COR-L47 (cell line): ENCODE measurements around the gene SMG9.

ENCODE experiments used
- DNase-seq: peaks from one replicate; lab custom pipeline; 2025; lab: John Stamatoyannopoulos, UW

The SMG9 gene

DNA sequence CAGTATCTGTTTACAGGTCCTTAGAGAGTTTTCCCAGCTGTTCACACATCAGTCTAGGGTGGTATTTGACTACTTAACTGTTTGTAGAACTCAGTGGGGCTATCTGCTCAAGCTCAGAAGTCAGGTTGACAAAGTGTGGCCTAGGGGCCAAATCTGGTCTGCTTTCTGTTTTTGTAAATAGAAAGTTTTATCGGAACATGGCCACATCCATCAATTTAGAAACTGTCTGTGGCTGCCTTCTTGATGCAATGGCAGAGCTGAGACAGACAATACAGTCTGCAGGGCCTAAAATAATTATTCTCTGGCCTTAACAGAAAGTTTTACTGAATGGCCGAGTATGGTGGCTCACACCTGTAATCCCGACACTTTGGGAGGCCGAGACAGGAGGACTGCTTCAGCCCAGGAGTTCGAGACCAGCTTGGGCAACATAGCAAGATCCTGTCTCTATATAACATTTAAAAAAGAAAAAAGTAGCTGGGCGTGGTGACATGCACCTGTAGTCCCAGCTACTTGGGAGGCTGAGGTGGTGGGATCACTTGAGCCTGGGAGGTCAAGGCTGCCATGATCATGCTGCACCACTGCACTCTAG is 2.4 kb downstream of the SMG9 start:
- DNase-seq: no peak

DNA sequence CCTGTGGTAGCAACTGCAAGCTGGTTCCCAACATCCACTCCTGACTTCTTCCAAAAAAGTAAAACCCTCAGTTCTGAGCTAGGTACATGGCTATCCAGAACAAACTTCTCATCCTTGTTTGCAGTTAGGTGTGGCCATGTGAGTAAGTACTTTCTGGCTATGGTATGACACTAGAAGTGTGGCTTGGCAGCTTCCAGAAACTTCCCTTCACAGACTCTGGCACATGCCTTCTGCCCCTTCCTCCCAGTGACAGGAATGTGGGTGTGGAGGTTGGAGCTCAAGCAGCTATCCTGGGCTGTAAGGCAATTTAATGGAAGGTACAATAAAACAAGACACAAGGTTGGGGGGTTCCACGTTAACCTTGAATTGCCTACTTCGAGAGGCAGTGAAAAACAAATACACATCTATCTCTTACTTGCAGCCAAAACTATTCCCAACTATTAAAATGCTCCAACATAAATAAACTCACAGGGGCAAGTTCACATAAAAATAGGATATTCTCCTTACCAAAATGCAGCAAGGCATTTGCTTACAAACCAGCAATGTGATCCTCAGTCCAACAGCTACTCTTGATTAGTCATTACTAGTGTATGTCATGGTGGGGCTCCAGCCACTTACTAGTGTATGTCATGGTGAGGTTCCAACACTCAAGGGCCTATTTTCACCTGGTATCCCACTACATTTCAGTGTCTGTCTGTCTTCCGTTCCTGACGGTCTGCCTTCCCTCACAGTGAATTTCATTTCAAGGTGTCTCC is 3.1 kb downstream of the SMG9 start:
- DNase-seq: no peak

DNA sequence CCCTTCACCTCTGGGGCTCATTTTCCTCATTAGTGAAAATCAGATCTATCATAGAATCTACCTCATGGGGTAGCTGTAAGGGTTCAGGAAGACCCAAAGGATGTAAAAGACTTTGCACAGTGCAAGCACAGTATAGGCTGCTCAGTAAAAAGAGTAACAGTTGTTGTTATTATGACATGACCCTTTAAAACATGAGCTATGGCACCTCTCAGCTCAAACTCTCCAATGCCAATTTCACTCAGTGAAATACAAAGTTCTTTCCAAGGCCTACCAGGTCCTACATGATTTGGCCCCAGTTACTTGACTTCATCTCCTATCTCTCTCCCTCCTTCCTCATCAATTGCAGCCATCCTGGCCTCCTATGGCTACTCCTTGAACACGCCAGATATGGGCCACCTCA is 4.9 kb downstream of the SMG9 start:
- no peak for DNase-seq

DNA sequence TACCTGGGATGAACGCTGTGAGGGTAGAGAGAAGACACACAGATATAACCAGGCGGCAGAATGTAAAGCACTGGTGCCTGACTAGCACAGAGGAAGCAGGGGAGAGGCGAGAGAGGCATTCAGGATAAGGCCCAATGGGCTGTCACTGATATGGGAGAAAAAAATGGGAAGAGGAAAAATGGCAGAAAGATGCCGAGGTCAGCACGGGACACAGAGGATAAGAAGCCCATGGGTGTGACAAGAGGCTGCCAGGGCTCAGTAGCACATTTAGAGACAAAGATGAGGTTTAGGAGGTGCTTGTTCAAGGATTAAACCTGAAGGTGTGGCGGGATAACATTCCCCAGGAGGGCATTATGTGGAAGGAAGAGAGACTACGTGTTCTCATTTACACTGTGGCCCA is 5.6 kb downstream of the SMG9 start:
- no peak for DNase-seq

DNA sequence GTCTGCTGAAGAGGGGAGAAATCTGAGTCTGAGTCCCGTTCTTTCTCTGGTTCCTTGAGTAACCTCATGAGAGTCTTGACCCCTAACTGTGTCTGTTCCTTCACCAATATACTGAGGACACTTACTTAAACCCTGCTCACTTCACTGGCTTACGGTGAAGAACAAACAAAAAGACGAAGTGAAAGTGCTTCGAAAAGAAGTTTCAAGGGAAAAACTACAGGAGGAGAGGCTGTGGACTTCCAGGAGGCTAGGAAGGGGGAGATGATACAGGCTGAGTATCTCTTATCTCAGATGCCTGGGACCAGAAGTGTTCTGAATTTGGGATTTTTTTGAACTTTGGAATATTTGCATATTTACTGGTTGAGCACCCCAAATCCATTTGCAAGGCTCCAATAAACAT is 6.1 kb downstream of the SMG9 start:
- no peak for DNase-seq

DNA sequence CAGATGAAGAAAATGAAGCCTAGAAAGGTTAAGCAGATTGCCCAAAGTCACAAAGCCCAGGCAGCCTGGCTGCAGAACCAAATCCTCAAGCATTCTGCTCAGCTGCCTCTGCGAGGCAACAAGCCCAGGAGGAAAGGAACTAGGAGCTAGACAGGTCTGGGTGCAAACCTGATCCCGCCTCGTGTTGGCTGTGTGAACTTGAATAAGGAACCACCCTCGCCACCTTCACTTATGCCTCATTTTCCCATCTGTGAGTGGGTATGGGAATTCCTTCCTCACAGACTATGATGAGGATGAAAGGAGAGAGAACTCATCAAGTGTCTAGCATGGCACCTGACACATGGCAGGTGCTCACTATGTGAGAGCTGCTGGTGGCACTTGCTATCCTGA is 6.6 kb downstream of the SMG9 start:
- DNase-seq: no peak

DNA sequence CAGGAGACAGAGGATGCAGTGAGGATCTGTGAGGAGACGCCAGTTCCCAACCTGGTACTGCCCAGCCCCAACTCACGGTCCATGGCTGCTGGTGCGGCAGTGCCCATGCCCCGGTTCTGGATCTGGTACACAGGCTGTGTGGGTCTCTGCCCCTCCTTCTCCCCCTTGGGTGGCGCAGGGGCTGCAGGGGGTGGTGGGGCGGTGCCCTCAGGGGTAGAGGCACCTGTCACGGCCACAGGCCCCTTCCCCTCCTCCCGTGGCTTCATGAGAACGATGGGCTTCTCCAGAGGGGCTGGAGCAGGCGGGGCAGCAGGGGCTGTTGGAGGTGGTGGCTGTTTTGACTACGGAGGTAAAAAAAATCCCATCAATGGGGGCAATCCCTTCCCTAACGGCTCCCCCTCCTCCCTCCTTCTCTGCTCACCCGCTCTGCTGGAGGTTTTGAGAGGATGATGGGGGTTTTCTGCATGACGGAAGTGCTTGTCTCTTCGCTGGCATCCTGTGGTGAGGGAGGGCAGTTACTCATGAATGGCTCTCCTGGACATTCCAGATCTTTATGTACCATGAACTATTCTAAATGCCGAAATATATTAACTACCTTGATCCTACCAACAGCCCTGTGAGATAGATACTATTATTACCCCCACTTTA is 7.1 kb downstream of the SMG9 start:
- DNase-seq: no peak

DNA sequence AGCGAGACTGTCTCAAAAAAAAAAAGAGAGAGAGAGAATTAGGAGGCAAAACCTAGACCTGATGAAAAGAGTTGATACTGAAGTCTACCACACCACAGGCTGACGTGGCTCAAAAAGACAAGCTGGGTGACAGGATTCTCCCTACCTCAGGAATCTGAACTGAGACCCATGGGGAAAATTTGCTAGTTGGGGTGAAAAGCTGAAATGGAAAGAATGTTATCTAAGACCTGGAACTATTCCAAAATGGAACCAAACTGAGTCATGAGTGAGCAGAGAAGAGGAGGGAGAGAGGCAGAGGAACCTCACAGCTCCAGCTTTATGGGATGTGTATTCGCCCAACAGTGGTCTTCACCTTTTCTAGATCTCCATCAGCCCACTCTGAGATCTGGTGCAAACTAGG is 11.7 kb downstream of the SMG9 start:
- no peak for DNase-seq

DNA sequence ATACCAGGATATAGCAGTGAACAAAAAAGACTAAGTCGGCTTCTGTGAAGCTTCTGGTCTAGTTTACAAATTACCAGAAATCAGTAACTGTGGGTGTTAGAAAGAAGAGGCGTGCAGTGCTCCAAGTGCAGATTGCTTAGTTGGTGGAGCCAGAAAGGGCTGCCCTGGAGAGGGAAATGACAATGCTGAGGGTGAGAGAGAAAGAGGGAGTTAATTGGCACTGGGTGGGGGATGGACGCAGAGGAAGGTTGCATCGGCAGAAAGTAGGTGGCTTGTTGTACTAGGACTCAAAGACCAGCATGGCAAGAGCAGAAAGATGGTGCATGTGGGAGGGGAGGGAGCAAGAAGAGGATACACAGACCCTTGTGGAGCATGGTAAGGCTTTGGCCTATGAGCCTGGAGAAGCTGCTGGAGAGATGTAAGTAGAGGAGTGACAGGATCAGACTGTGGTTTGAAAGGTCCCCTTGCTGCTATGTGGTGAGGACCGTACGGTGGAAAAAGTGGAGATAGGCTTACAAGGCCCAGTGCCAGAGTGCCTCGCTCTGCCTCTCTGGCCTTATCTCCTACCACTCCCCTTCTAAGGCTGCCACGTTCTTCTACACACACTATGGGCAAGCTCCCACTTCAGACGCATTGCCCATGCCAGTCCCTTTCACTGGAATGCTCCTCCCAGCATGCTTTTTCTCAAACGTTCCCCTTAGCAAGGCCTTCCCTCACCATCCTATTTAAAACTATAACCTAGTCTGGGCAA is 13.5 kb downstream of the SMG9 start:
- DNase-seq: no peak

DNA sequence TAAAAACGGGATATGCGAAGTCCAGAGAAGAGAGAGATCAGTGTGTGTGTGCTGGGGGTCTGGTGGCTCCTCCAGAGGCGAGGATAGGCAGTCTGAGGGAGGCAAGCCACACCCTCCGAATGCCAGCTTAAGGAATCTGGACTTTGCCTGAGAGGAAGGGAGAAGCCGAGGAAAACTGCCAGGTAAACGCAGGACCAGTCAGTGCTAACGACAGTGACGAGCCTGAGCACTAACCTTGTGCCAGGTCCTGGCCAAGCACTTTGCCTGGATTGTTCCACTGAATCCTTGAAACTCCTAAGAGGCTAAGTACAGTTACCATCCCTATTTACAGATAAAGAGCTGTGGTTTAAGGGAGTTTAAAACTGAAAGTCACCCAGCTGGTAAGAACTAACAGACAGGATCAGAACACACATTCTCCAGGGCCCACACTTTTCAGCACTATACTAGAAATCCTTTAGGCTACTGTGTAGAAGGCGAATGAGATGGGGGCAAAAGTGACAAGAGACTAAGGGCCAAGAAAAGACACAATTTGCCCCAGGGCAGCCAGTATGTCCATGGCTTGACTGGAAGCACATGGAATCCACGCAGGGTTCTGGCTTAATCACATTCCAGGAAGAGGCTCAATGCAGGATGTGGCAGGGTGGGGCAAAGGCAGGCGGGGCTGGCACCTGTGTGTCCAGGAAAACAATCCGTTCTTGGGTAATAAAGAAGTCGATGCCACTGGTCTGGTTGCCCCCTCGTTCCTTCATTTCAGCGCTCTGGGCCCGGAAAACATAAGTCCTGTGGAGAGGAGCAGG is 15.1 kb downstream of the SMG9 start:
- DNase-seq: no peak

DNA sequence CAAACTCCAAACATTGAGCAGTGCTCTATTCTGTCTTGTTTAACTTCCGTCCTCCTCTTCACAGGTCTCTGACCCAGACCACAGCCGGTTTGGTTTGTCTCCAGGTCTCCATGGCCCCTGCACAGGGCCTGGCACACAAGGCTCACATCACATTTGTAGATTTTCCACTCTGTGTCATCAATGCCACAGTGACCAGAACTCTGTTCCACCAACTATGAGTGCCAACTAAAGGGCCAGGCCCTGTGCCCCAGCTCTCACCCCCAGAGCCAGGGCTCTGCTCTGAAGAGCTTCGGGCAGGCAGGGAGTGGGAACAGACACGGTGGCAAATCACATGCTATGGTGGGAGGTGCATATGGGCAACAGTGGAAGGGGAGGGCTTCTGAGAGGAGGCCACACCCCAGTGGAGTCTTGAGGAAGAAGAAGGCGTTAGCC is 16.0 kb downstream of the SMG9 start:
- DNase-seq: no peak

DNA sequence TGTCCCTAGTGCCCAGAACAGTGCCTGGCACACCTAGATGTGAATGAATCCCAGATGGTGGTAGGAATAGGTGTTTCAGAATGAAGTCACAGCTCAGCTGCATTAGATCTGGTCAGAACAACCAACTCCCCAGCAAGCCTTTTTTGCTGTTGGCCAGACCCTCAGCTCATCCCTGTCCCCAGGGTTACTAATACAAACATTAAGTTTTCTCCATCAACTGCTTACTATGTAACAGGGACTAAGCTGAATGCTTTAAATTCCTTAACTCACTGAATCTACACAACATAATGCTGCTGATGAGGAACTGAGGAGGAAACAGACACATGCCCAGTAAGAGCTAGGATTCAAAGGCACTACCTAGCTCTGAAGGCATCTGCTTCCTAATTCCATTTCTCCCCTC is 18.8 kb downstream of the SMG9 start:
- DNase-seq: no peak

DNA sequence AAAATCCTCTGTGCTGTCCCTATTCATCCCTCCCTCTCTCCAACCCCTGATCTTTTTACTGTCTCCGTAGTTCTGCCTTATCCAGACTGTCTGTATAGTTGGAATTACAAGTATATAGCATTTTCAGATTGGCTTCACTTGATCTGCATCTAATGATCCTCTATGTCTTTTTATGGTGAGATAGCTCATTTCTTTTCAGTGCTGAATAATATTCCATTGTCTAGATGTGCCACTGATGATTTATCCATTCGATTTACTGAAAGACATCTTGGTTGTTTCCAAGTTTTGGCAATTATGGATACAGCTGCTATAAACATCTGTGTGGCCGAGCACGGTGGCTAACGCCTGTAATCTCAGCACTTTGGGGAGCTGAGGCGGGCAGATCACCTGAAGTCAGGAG is 19.7 kb downstream of the SMG9 start:
- no peak for DNase-seq

DNA sequence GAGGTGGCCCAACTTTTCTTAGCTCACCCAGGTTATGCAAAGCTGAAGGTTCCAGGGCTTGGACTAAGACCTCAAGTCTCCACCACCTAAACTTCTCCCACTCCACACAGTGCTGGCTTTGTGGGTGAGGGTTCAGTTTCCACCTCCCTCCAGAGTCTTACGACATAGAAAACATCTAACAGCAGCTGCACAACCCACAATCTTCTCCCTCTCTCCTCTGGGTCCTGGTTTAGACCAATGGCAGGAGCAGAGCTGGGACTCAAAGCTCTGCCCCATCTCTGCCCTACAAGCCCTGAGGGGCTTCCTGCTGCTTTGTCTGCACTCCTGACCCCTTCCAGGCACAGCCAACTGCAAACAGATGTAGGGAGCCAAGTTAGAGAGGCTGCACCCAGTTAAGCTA is 22.9 kb downstream of the SMG9 start:
- DNase-seq: no peak

DNA sequence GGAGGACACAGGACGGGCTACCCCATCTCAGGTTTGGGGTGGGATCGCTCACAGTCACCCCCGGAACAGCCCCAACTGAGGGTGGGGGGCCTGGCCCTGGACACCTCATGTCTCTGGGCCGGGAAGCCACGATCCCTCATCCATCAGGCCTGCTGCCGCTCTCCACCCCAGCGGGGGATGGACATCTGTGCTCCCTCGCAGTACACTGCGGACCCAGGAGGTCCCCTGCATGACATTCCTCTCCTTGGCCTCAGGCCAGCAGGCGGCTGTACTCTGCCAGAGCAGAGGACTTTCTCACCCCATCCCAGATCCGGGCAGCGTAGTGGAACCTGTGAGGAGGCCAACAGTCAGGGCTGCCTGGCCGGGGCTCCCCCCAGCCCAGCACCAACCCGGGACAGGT is 23.4 kb downstream of the SMG9 start:
- DNase-seq: no peak

DNA sequence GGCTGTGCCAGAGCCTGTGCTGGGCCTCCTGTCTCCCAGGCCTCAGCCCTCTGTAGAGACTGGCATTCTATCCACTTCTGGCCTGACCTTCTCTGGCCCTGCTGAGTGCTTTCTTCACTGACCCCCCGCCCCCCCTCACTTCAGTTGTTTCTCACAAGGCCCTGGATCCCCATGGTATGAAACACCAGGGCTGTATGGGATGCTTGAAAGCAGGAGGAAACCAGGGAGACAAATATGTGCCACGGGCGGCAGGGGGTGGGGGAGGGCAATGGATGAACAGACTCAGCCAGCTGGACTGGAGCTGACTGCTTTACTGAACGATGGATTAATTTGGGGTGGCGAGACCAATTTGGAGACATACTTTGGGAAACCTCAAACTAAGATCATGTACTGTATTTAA is 24.8 kb downstream of the SMG9 start:
- no peak for DNase-seq

DNA sequence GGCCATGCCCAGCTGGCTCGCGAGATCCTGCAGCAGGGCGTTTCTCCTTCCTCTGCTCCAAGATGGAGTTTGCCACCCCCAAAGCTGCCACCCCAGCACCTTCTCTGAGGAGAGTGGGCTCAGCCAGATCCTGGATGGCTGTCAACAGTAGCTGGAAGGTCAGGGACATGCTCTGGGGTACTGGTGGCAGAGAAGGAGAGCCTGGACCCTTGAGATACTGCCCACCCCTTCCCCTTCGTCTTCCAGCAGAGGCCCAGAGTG is 27.2 kb downstream of the SMG9 start:
- DNase-seq: no peak

DNA sequence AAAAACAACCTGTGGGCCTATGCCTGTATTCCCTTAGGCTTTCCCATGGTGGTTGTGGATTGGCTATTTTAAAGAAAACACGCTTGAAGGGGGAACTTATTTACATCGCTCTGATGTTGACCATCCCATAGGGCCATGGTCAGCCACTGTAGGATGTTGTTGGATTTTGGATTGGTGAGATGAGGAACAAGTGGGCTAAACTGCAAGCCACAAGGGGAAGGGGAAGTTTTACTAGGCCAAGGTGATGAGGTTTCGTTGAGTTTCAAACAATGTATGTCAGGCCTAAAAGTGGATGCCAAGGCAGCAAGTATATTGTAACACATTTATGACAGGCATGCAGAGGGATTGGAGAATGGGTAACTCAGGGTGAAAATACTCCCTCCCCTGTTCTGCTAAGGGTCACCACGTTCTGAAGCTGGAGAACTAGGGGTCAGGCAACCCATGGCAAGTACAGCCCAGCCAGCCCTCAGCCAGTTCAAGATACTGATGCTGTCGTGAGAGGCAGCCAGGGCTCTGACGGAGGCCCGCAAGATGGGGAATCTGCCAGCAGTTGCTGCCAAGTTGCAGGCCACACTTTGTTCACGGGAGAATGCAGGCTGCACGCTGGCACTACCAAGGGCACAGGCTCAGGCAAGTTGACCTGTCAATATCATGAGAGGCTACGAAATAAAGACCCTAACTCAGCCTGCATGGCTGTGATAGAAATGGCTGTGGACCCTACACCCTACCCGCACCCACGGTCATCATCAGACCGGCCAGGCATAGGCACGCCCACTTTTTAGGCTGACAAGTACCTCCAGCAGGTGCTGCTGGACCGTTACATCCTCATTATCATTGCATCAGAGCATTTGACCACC is 27.8 kb downstream of the SMG9 start:
- DNase-seq: no peak

DNA sequence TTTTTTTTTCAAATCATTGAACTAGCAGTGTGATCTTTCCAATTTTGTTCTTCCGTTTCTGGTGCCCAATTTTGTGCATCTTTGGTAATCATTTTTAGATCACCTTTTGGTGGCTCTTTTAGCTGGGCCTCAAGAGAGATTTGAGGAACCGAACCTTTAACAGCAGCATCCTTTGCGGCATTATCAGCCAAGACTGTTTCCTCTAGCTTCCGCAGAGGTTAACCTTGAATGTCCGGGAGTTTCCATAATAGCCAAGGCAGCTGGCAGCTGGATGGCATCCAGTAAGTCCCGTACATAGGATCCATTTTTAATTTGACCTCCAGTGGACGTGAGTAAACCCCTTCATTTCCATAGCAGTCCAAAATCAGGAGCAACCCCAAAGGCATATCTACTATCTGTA is 29.3 kb downstream of the SMG9 start:
- DNase-seq: no peak

DNA sequence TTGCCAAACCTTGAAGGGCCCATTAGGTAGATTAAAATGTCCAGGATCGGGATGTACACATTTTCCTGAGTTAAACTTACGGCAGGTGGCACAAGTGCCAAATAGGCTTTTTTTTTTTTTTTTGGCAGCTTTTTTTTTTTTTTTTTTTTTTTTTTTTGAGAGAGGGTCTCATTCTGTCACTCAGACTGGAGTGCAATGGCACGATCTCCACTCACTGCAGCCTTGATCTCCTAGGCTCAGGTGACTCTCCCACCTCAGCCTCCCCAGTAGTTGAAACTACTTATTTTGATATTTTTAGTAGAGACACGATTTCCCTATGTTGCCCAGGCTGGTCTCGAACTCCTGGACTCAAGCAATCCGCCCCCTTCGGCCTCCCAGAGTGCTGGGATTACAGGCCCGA is 29.9 kb downstream of the SMG9 start:
- DNase-seq: no peak

DNA sequence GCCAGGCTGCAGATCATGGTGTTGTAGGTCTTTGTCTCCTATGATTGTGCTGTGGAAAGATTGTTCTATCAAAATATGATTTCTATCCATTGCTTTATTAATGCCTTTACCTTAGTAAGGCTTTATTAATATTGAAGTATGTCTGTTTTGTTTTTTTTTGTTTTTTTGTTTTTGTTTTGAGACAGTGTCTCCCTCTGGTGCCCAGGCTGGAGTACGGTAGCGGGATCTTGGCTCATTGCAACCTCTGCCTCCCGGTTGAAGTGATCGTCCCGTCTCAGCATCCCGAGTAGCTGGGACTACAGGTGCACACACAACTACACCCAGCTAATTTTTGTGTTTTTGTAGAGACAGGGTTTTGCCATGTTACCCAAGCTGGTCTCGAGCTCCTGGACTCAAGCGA is 31.2 kb downstream of the SMG9 start:
- no peak for DNase-seq
